SK-N-SH (cell line): ENCODE measurements around the gene USP40. TPM values are rescaled to one million over a fixed set of nuclear protein-coding genes. Genes with fewer than 3 reads are reported as not detected.

Source experiments
- CTCF ChIA-PET: fragments of 300-600, 350-600 bp; formaldehyde crosslinking; extraction: SDS; loops from one replicate; lab custom pipeline; 2021; lab: Yijun Ruan, JAX
- POLR2A ChIA-PET: fragments of 350-600 bp; sonication (Branson Sonifier 250); formaldehyde crosslinking; extraction: SDS; loops from one replicate; lab custom pipeline; 2020; ENCODE audit warnings: antibody characterized with exemption, inconsistent platforms; lab: Yijun Ruan, JAX
- DNase-seq: peaks from one replicate; pipeline ENCODE4 v3.0.0; 2012
- H2AFZ ChIP-seq: fragments of 200-600 bp; sonication (generic); 2 replicates; pipeline ENCODE4 v1.8.1; 2016; ENCODE audit warnings: antibody characterized with exemption, mild to moderate bottlenecking, low read depth
- H3F3A ChIP-seq: fragments of 200-600 bp; sonication (generic); replicated peaks from 2 replicates; pipeline ENCODE3; 2016; ENCODE audit warnings: antibody characterized with exemption, mild to moderate bottlenecking; ENCODE audit not compliant: insufficient read depth
- H3K27ac ChIP-seq, 2 experiments: fragments of 200-500 bp in 1 of 2; fragments of 200-600 bp in 1 of 2; sonication (Bioruptor generic) in 1 of 2; sonication (generic), shearing (Covaris generic) in 1 of 2; 2 replicates each; pipeline versions ENCODE4 v1.5.1 to v1.6.1; 2014 to 2016; ENCODE audit warnings: low read depth in 2 of 2, inconsistent platforms in 1 of 2, low read length in 1 of 2, mild to moderate bottlenecking in 1 of 2, mixed read lengths in 1 of 2
- H3K27me3 ChIP-seq: fragments of 200-600 bp; sonication (generic), shearing (Covaris generic); 2 replicates; pipeline ENCODE4 v1.6.1; 2016; ENCODE audit warnings: mixed run types; ENCODE audit not compliant: insufficient read depth
- H3K36me3 ChIP-seq, 2 experiments: fragments of 200-500 bp in 1 of 2; fragments of 200-600 bp in 1 of 2; sonication (Bioruptor generic) in 1 of 2; sonication (generic) in 1 of 2; replicated peaks in 1 of 2; 2 replicates each; pipeline versions ENCODE3 to v1.5.1; 2014 to 2016; ENCODE audit warnings: low read length in 1 of 2, mild to moderate bottlenecking in 1 of 2; ENCODE audit not compliant: insufficient read depth in 2 of 2, control insufficient read depth in 1 of 2
- H3K4me1 ChIP-seq, 2 experiments: fragments of 200-500 bp in 1 of 2; fragments of 200-600 bp in 1 of 2; sonication (Bioruptor generic) in 1 of 2; sonication (generic), shearing (Covaris generic) in 1 of 2; 2 replicates each; pipeline versions ENCODE4 v1.5.1 to v1.6.1; 2014 to 2016; ENCODE audit warnings: low read depth in 1 of 2, low read length in 1 of 2, mixed run types in 1 of 2; ENCODE audit not compliant: insufficient read depth in 2 of 2, control insufficient read depth in 1 of 2
- H3K4me2 ChIP-seq: fragments of 200-600 bp; sonication (generic), shearing (Covaris generic); 2 replicates; pipeline ENCODE4 v1.6.1; 2017; ENCODE audit warnings: mixed run types
- H3K4me3 ChIP-seq, 2 experiments: fragments of 200-500 bp in 1 of 2; fragments of 200-600 bp in 1 of 2; sonication (Bioruptor generic) in 1 of 2; sonication (generic), shearing (Covaris generic) in 1 of 2; 2 replicates each; pipeline versions ENCODE4 v1.5.1 to v1.8.1; 2014 to 2016; ENCODE audit warnings: low read depth in 2 of 2, inconsistent platforms in 1 of 2, low read length in 1 of 2, mild to moderate bottlenecking in 1 of 2, mixed read lengths in 1 of 2, moderate library complexity in 1 of 2
- H3K79me2 ChIP-seq: fragments of 200-600 bp; sonication (generic); 2 replicates; pipeline ENCODE4 v1.8.1; 2017; ENCODE audit warnings: mild to moderate bottlenecking; ENCODE audit not compliant: insufficient read depth
- H3K9ac ChIP-seq: fragments of 200-600 bp; sonication (generic); 2 replicates; pipeline ENCODE4 v1.6.1; 2017; ENCODE audit warnings: mixed run types
- H3K9me2 ChIP-seq: fragments of 200-600 bp; sonication (generic); 2 replicates; pipeline ENCODE4 v1.6.1; 2017; ENCODE audit warnings: mixed run types
- H3K9me3 ChIP-seq: fragments of 200-600 bp; sonication (generic); 2 replicates; pipeline ENCODE4 v1.6.1; 2017; ENCODE audit warnings: mixed run types, mild to moderate bottlenecking, moderate library complexity
- H4K20me1 ChIP-seq: fragments of 200-600 bp; sonication (generic); 2 replicates; pipeline ENCODE4 v1.6.1; 2017; ENCODE audit warnings: mild to moderate bottlenecking, mixed run types; ENCODE audit not compliant: insufficient read depth
- CTCF ChIP-seq: fragments of 200-600 bp; sonication (generic); IDR thresholded peaks from 2 replicates; pipeline ENCODE4 v1.6.1; 2017; ENCODE audit warnings: antibody characterized with exemption, mild to moderate bottlenecking, moderate library complexity
- EP300 ChIP-seq, 2 experiments: IDR thresholded peaks; 2 replicates each; pipeline versions ENCODE4 v1.4.0 to v1.6.1; 2012; ENCODE audit warnings: borderline replicate concordance in 1 of 2, low read depth in 1 of 2, low read length in 1 of 2
- FOSL2 ChIP-seq: IDR thresholded peaks from 2 replicates; pipeline ENCODE4 v1.4.0; 2012; ENCODE audit warnings: low read depth, mild to moderate bottlenecking, moderate library complexity, borderline replicate concordance
- FOXJ3 ChIP-seq: sonication (generic); formaldehyde crosslinking; IDR thresholded peaks from 2 replicates; pipeline ENCODE4 v1.5.1; 2020; ENCODE audit warnings: mild to moderate bottlenecking, missing genetic modification reagents
- FOXM1 ChIP-seq: IDR thresholded peaks from 2 replicates; pipeline ENCODE4 v1.4.0; 2012; ENCODE audit warnings: low read depth, mild to moderate bottlenecking
- JUND ChIP-seq: IDR thresholded peaks from 2 replicates; pipeline ENCODE4 v1.4.0; 2012
- RAD21 ChIP-seq: IDR thresholded peaks from 2 replicates; pipeline ENCODE4 v1.6.1; 2012; ENCODE audit warnings: mild to moderate bottlenecking, low read length
- RCOR1 ChIP-seq: fragments of 150-350 bp; IDR thresholded peaks from 2 replicates; pipeline ENCODE4 v1.6.1; 2017; ENCODE audit warnings: antibody characterized with exemption, low read length
- USF2 ChIP-seq: fragments of 150-350 bp; IDR thresholded peaks from 2 replicates; pipeline ENCODE4 v1.6.1; 2017; ENCODE audit warnings: antibody characterized with exemption, low read length, low read depth, borderline replicate concordance
- WGBS: methylation state at CpG from one replicate; pipeline ENCODE4 v1.1.6; 2017; ENCODE audit warnings: low lambda C conversion rate; 5-methylcytosine and 5-hydroxymethylcytosine counted together
- polyA plus RNA-seq, 3 experiments: library from polyadenylated mRNA; depleted of rRNA; stranded (reverse); fragments of >200 nt; gene quantifications; 2 replicates each; pipeline ENCODE4 v1.2.3, GENCODE V29; 2012
- TF ChIP-seq, protein P1 (sequence below): IDR thresholded peaks from 2 replicates; pipeline ENCODE4 v1.6.1; 2012; ENCODE audit warnings: mild to moderate bottlenecking, low read depth, low read length, moderate library complexity
- TF ChIP-seq, protein P2 (sequence below): IDR thresholded peaks from 2 replicates; pipeline ENCODE4; 2012
- TF ChIP-seq, protein P3 (sequence below): fragments of 150-350 bp; IDR thresholded peaks from 2 replicates; pipeline ENCODE4 v1.6.1; 2016; ENCODE audit warnings: mild to moderate bottlenecking, low read depth, low read length
- TF ChIP-seq, protein P4 (sequence below): IDR thresholded peaks from 2 replicates; pipeline ENCODE4 v1.4.0; 2012; ENCODE audit warnings: low read depth, borderline replicate concordance

USP40 gene
- polyA plus RNA-seq, 1 of the 3 experiments (the other 2 are of a cell fraction), result 37.0 TPM

DNA sequence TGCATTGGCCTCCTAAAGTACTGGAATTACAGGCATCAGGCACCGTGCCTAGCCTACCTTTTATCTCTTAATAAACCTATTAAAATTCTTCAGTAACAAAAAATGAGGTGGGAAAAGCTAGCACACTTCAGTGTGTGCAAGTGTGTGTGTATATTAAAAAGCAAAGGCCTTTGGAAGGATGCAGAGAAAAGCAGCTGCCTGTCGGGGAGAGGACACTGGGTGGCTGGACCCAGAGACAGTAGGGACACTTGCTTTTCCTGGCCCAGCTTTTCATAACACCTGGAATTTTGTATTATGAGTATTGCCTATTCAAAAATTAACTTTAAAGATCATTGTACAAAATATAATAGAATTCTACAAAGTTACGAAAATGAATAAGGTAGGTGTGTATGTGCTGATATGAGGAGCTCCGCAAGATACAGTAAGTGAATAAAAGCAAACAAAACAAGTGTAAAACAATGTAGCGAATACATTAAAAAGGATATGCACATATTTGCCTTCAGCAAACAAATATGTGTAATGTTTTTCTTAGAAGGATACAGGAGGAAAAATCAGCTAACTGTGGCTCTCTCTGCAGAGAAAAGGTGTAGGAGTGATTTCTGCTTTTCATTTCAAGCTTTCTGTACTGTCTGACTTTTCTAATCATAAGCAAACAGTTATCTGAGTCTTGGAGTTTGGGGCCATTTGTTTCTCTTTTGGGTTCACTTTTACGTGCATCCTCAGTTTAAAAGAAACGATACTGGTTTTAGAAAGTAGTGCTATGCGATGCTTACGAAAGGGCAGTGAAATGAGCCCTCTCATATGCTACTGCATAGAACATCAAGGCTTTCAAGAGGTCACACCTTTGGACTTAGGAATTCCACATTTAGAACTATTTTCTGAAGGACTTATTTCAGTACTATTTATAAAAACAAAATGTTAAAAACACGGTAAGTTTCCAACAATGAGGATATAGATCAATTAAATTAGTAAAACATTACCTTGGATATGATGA lies 70.8 kb downstream of the USP40 start:
- CTCF ChIA-PET, result interaction anchor here (1.1 kb wide), 1 partner anchor 12 kb away, joined by 3 read pairs; no protein-coding TSS in a partner anchor
- POLR2A ChIA-PET, result no interaction called here

More for the DNA sequence above, 70.8 kb downstream of the USP40 start:
- Histone ChIP-seq H3K9ac (no peak overlapping the region), H3K4me3 (no peak overlapping the region), H3K36me3 (peaks cover 51 to 66% of the 10 kb centered on the region in 2 experiments), H3K27me3 (no peaks in the 10 kb centered on the region), H3K9me3 (no peaks in the 10 kb centered on the region), H3K4me2 (no peak overlapping the region), H3K79me2 (no peaks in the 10 kb centered on the region), H4K20me1 (no peaks in the 10 kb centered on the region), H2AFZ (no peak overlapping the region), H3K27ac (no peak overlapping the region), H3K9me2 (no peaks in the 10 kb centered on the region), H3K4me1 (no peaks in the 10 kb centered on the region), H3F3A (no peaks in the 10 kb centered on the region)
- 79% methylated on average over 10 of the region's 10 CpGs for WGBS
- DNase-seq, result no peak
- TF ChIP-seq RAD21 (no peak), JUND (no peak), FOXM1 (no peak), CTCF (no peak), FOXJ3 (no peak), RCOR1 (no peak), EP300 (IDR thresholded peaks at IDR 0.05; ENCODE audit: borderline replicate concordance in 1 of 2, low read depth in 1 of 2, low read length in 1 of 2) (no peak), USF2 (no peak), FOSL2 (no peak)
- TF ChIP-seq, protein P1, sequence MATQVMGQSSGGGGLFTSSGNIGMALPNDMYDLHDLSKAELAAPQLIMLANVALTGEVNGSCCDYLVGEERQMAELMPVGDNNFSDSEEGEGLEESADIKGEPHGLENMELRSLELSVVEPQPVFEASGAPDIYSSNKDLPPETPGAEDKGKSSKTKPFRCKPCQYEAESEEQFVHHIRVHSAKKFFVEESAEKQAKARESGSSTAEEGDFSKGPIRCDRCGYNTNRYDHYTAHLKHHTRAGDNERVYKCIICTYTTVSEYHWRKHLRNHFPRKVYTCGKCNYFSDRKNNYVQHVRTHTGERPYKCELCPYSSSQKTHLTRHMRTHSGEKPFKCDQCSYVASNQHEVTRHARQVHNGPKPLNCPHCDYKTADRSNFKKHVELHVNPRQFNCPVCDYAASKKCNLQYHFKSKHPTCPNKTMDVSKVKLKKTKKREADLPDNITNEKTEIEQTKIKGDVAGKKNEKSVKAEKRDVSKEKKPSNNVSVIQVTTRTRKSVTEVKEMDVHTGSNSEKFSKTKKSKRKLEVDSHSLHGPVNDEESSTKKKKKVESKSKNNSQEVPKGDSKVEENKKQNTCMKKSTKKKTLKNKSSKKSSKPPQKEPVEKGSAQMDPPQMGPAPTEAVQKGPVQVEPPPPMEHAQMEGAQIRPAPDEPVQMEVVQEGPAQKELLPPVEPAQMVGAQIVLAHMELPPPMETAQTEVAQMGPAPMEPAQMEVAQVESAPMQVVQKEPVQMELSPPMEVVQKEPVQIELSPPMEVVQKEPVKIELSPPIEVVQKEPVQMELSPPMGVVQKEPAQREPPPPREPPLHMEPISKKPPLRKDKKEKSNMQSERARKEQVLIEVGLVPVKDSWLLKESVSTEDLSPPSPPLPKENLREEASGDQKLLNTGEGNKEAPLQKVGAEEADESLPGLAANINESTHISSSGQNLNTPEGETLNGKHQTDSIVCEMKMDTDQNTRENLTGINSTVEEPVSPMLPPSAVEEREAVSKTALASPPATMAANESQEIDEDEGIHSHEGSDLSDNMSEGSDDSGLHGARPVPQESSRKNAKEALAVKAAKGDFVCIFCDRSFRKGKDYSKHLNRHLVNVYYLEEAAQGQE, result no peak
- TF ChIP-seq, protein P2, sequence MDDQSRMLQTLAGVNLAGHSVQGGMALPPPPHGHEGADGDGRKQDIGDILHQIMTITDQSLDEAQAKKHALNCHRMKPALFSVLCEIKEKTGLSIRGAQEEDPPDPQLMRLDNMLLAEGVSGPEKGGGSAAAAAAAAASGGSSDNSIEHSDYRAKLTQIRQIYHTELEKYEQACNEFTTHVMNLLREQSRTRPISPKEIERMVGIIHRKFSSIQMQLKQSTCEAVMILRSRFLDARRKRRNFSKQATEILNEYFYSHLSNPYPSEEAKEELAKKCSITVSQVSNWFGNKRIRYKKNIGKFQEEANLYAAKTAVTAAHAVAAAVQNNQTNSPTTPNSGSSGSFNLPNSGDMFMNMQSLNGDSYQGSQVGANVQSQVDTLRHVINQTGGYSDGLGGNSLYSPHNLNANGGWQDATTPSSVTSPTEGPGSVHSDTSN, result no peak
- TF ChIP-seq, protein P3, sequence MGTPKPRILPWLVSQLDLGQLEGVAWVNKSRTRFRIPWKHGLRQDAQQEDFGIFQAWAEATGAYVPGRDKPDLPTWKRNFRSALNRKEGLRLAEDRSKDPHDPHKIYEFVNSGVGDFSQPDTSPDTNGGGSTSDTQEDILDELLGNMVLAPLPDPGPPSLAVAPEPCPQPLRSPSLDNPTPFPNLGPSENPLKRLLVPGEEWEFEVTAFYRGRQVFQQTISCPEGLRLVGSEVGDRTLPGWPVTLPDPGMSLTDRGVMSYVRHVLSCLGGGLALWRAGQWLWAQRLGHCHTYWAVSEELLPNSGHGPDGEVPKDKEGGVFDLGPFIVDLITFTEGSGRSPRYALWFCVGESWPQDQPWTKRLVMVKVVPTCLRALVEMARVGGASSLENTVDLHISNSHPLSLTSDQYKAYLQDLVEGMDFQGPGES, result no peak
- TF ChIP-seq, protein P4, sequence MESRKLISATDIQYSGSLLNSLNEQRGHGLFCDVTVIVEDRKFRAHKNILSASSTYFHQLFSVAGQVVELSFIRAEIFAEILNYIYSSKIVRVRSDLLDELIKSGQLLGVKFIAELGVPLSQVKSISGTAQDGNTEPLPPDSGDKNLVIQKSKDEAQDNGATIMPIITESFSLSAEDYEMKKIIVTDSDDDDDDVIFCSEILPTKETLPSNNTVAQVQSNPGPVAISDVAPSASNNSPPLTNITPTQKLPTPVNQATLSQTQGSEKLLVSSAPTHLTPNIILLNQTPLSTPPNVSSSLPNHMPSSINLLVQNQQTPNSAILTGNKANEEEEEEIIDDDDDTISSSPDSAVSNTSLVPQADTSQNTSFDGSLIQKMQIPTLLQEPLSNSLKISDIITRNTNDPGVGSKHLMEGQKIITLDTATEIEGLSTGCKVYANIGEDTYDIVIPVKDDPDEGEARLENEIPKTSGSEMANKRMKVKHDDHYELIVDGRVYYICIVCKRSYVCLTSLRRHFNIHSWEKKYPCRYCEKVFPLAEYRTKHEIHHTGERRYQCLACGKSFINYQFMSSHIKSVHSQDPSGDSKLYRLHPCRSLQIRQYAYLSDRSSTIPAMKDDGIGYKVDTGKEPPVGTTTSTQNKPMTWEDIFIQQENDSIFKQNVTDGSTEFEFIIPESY, result no peak
